K562 (cell line): ENCODE measurements around the gene RAD51AP1. TPM values are rescaled to one million over a fixed set of nuclear protein-coding genes. Genes with fewer than 3 reads are reported as not detected.

Source experiments
- ATAC-seq: fragments of 200-7000 bp; cut with Tn5 transposase; 3 replicates; pipeline ENCODE4 v1.9.1; 2020; ENCODE audit warnings: moderate library complexity
- BruUV-seq: library from RNA; stranded (reverse); fragments of 400-500 nt; replicated peaks from 2 replicates; lab custom pipeline; 2021; lab: Mats Ljungman, UMichigan
- CTCF ChIA-PET: fragments of 300-600 bp; formaldehyde crosslinking; extraction: SDS; loops from one replicate; lab custom pipeline; 2021; ENCODE audit warnings: low intra/inter-chr PET ratio; lab: Yijun Ruan, JAX
- POLR2A ChIA-PET: fragments of 300-600, 350-650 bp; sonication (Branson Sonifier 250); formaldehyde crosslinking; extraction: SDS; loops from one replicate; lab custom pipeline; 2021; ENCODE audit warnings: antibody characterized with exemption, inconsistent platforms; lab: Yijun Ruan, JAX
- DNase-seq, 4 experiments: peaks; one replicate each; pipeline versions ENCODE4 v3.0.0 to v3.0.0-alpha.2; 2011 to 2018; ENCODE audit warnings: low spot score in 3 of 4, mixed read lengths in 3 of 4; ENCODE audit errors: extremely low read depth in 1 of 4
- FAIRE-seq: peaks from 2 replicates; lab custom pipeline; 2011; peaks lifted over from hg19 to GRCh38; lab: Jason Lieb, UNC
- H2AFZ ChIP-seq: 2 replicates; pipeline ENCODE4 v1.6.0; 2011; ENCODE audit warnings: low read depth, low read length, control low read depth, inconsistent platforms
- H3K27ac ChIP-seq: fragments of 200-600 bp; 3 replicates; pipeline ENCODE4 v1.8.0; 2011; ENCODE audit warnings: low read depth, mild to moderate bottlenecking, control low read depth, inconsistent platforms, low read length, moderate library complexity, mixed read lengths; ENCODE audit errors: extremely low read depth
- H3K27me3 ChIP-seq, 2 experiments: fragments of 300-600 bp in 1 of 2; 2 replicates in 1 of 2; 3 replicates in 1 of 2; pipeline versions ENCODE4 v1.6.0 to v1.8.0; 2011; ENCODE audit warnings: inconsistent platforms in 2 of 2, low read length in 2 of 2, mild to moderate bottlenecking in 1 of 2, mixed read lengths in 1 of 2, moderate library complexity in 1 of 2; ENCODE audit not compliant: control insufficient read depth in 2 of 2, insufficient read depth in 2 of 2
- H3K36me3 ChIP-seq: fragments of 300-600 bp; 3 replicates; pipeline ENCODE4 v1.8.0; 2011; ENCODE audit warnings: mild to moderate bottlenecking, low read length, inconsistent platforms; ENCODE audit not compliant: control insufficient read depth, insufficient read depth
- H3K4me1 ChIP-seq, 2 experiments: fragments of 200-600 bp in 1 of 2; replicated peaks in 1 of 2; 2 replicates in 1 of 2; 3 replicates in 1 of 2; pipeline versions ENCODE4 v1.5.1 to v1.8.0; 2011; ENCODE audit warnings: inconsistent platforms in 2 of 2, low read length in 2 of 2, mild to moderate bottlenecking in 1 of 2, mixed read lengths in 1 of 2, moderate library complexity in 1 of 2; ENCODE audit not compliant: control insufficient read depth in 2 of 2, insufficient read depth in 2 of 2
- H3K4me2 ChIP-seq: 2 replicates; pipeline ENCODE4 v1.6.1; 2011; ENCODE audit warnings: low read length, control low read depth, inconsistent platforms, mixed read lengths; ENCODE audit not compliant: insufficient read depth
- H3K4me3 ChIP-seq: fragments of 200-600 bp; sonication (generic), shearing (Covaris generic); 2 replicates; pipeline ENCODE4 v1.5.1; 2016; ENCODE audit warnings: control low read depth, inconsistent platforms
- H3K79me2 ChIP-seq: fragments of 200-600 bp; 3 replicates; pipeline ENCODE4 v1.8.0; 2011; ENCODE audit warnings: low read length, inconsistent platforms; ENCODE audit not compliant: control insufficient read depth, insufficient read depth
- H3K9ac ChIP-seq, 2 experiments: 2 replicates each; pipeline versions ENCODE4 v1.6.0 to v1.6.1; 2011; ENCODE audit warnings: low read depth in 2 of 2, low read length in 2 of 2, control low read depth in 1 of 2, inconsistent platforms in 1 of 2, mild to moderate bottlenecking in 1 of 2, mixed read lengths in 1 of 2; ENCODE audit not compliant: insufficient read depth in 1 of 2
- H3K9me1 ChIP-seq: one replicate; pipeline ENCODE4 v1.6.0; 2011; ENCODE audit warnings: inconsistent platforms, mild to moderate bottlenecking, low read length, moderate library complexity; ENCODE audit not compliant: control insufficient read depth, insufficient read depth
- H3K9me3 ChIP-seq: replicated peaks from 2 replicates; pipeline ENCODE4 v1.5.1; 2011; ENCODE audit warnings: low read depth, low read length, inconsistent platforms; ENCODE audit not compliant: control insufficient read depth, insufficient read depth
- H4K20me1 ChIP-seq: replicated peaks from 2 replicates; pipeline ENCODE4 v1.6.1; 2011; ENCODE audit warnings: low read length, inconsistent platforms, mixed read lengths; ENCODE audit not compliant: control insufficient read depth, insufficient read depth
- CTCFL ChIP-seq: IDR thresholded peaks from 2 replicates; pipeline ENCODE4 v1.6.1; 2011; ENCODE audit warnings: borderline replicate concordance, low read depth, mild to moderate bottlenecking, moderate library complexity, low read length; ENCODE audit not compliant: insufficient read depth, poor library complexity, severe bottlenecking
- FOS ChIP-seq: IDR thresholded peaks from 3 replicates; pipeline ENCODE4 v1.6.1; 2011; ENCODE audit not compliant: insufficient read length; ENCODE audit errors: extremely low read depth
- NR3C1 ChIP-seq: sonication (generic); formaldehyde crosslinking; IDR thresholded peaks from 2 replicates; pipeline ENCODE4 v1.8.1; 2022; ENCODE audit warnings: missing genetic modification reagents
- POLR3G ChIP-seq: IDR thresholded peaks from 2 replicates; pipeline ENCODE4 v1.6.1; 2011; ENCODE audit not compliant: insufficient read length, insufficient replicate concordance; ENCODE audit errors: extremely low read depth
- SAP30 ChIP-seq: fragments of 200-600 bp; sonication (generic); IDR thresholded peaks from 2 replicates; pipeline ENCODE4 v1.6.1; 2012; ENCODE audit warnings: borderline replicate concordance, low read depth, mild to moderate bottlenecking, moderate library complexity, low read length, control low read depth, inconsistent platforms; ENCODE audit not compliant: insufficient read depth, poor library complexity, severe bottlenecking
- ZNF253 ChIP-seq: fragments of 250-450 bp; sonication (Bioruptor Pico); conservative IDR thresholded peaks from 2 replicates; pipeline ENCODE4 v1.6.1; 2021; ENCODE audit warnings: mild to moderate bottlenecking
- ZNF76 ChIP-seq: fragments of 250-450 bp; sonication (Bioruptor Pico); IDR thresholded peaks from 2 replicates; pipeline ENCODE4 v1.4.0; 2020; ENCODE audit warnings: mild to moderate bottlenecking, moderate library complexity, borderline replicate concordance
- WGBS: fragments of 100-300 bp; shearing (Covaris generic); methylation state at CpG from one replicate; pipeline ENCODE4 v1.1.6; 2016; ENCODE audit warnings: low coverage, mixed read lengths; ENCODE audit not compliant: insufficient coverage; ENCODE audit errors: missing lambda C conversion rate; 5-methylcytosine and 5-hydroxymethylcytosine counted together
- in situ Hi-C: fragments of 300-500 bp; cut with MboI; formaldehyde crosslinking; loops from 4 replicates; pipeline ENCODE4 v1.15.0; 2018; ENCODE audit warnings: inconsistent platforms, mixed read lengths
- intact Hi-C: fragments of 100-400 bp; cut with micrococcal nuclease; formaldehyde crosslinking; loops from 2 replicates; pipeline ENCODE4 v1.14.2; 2022
- polyA plus RNA-seq, 8 experiments: library from polyadenylated mRNA; depleted of rRNA in 4 of 8; stranded (reverse) in 5 of 8; unstranded in 3 of 8; fragments of >200 nt; fragmentation: Nextera tagmentation in 2 of 8; fragmentation: Illumina TruSeq in 1 of 8; extraction: Ambion mirVana in 2 of 8; extraction: Trizol in 1 of 8; gene quantifications; 2 replicates each; pipeline versions ENCODE4 v1.2.1 to v1.2.3, GENCODE V29; 2011 to 2014; ENCODE audit warnings: inconsistent platforms in 1 of 8, missing spikeins in 1 of 8
- total RNA-seq, 7 experiments: library from RNA; depleted of rRNA in 6 of 7; stranded (reverse); fragments of >200 nt in 6 of 7; fragmentation: Illumina TruSeq in 2 of 7; extraction: Trizol in 2 of 7; gene quantifications; 2 replicates each; pipeline versions ENCODE4 v1.2.1 to v1.2.3, GENCODE V29; 2011 to 2021; ENCODE audit warnings: low replicate concordance in 1 of 7
- TF ChIP-seq, protein P1 (sequence below): fragments of 200-400 bp; formaldehyde crosslinking; IDR thresholded peaks from 2 replicates; pipeline ENCODE4 v1.6.1; 2017; ENCODE audit warnings: mild to moderate bottlenecking, low read depth, low read length, moderate library complexity
- TF ChIP-seq, protein P2 (sequence below): sonication (generic); formaldehyde crosslinking; IDR thresholded peaks from 2 replicates; pipeline ENCODE4 v1.8.0; 2022; ENCODE audit warnings: mild to moderate bottlenecking, missing genetic modification reagents, borderline replicate concordance
- TF ChIP-seq, protein P3 (sequence below): fragments of 250-450 bp; sonication (Bioruptor Pico); IDR thresholded peaks from 2 replicates; pipeline ENCODE4 v1.8.0; 2022; ENCODE audit warnings: moderate library complexity, mild to moderate bottlenecking, inconsistent platforms
- TF ChIP-seq, protein P4 (sequence below): fragments of 450-650 bp; formaldehyde crosslinking; IDR thresholded peaks from 2 replicates; pipeline ENCODE4 v1.4.0; 2022; ENCODE audit warnings: mild to moderate bottlenecking, moderate library complexity

The RAD51AP1 gene
- total and polyA plus RNA-seq, 9 of the 15 experiments (the other 6 are each of a cell fraction or from before 2014, with no cell fraction given), result 43.8 to 111 (median 89.1) TPM

- H3K4me3 ChIP-seq, result no peak overlapping the region
- CTCF ChIA-PET, result no interaction called here
- in situ Hi-C loops (no loop called here), intact Hi-C loops (no loop called here)
- no peak overlapping the region for H2AFZ ChIP-seq
- WGBS, result 69% methylated on average over 1 of the region's 1 CpG
- no peak overlapping the region for H3K9ac ChIP-seq
- ATAC-seq, result no peak
- no peak for FAIRE-seq
- POLR2A ChIA-PET, result no interaction called here
- H3K27ac ChIP-seq, result no peak overlapping the region
- no peaks in the 10 kb centered on the region for H3K9me1 ChIP-seq
- H3K36me3 ChIP-seq, result peaks cover 6% of the 10 kb centered on the region; the same call in 1 of the 3 replicates
- H3K4me1 ChIP-seq, result peaks cover 0 to 4% of the 10 kb centered on the region in 2 experiments; a peak in 2 of 5 replicates
- no TSS peak for BruUV-seq
- no peaks in the 10 kb centered on the region for H3K9me3 ChIP-seq
- DNase-seq, result no peak
- H4K20me1 ChIP-seq, result no peaks in the 10 kb centered on the region
- H3K79me2 ChIP-seq, result no peaks in the 10 kb centered on the region
- no peaks in the 10 kb centered on the region for H3K27me3 ChIP-seq
- H3K4me2 ChIP-seq, result no peak overlapping the region
- TF ChIP-seq, protein P1, sequence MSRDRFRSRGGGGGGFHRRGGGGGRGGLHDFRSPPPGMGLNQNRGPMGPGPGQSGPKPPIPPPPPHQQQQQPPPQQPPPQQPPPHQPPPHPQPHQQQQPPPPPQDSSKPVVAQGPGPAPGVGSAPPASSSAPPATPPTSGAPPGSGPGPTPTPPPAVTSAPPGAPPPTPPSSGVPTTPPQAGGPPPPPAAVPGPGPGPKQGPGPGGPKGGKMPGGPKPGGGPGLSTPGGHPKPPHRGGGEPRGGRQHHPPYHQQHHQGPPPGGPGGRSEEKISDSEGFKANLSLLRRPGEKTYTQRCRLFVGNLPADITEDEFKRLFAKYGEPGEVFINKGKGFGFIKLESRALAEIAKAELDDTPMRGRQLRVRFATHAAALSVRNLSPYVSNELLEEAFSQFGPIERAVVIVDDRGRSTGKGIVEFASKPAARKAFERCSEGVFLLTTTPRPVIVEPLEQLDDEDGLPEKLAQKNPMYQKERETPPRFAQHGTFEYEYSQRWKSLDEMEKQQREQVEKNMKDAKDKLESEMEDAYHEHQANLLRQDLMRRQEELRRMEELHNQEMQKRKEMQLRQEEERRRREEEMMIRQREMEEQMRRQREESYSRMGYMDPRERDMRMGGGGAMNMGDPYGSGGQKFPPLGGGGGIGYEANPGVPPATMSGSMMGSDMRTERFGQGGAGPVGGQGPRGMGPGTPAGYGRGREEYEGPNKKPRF, result no peak
- TF ChIP-seq POLR3G (no peak), ZNF76 (no peak), SAP30 (no peak), ZNF253 (no peak), CTCFL (no peak), FOS (no peak), NR3C1 (CRISPR knock-in tag) (no peak)
- TF ChIP-seq, protein P2, sequence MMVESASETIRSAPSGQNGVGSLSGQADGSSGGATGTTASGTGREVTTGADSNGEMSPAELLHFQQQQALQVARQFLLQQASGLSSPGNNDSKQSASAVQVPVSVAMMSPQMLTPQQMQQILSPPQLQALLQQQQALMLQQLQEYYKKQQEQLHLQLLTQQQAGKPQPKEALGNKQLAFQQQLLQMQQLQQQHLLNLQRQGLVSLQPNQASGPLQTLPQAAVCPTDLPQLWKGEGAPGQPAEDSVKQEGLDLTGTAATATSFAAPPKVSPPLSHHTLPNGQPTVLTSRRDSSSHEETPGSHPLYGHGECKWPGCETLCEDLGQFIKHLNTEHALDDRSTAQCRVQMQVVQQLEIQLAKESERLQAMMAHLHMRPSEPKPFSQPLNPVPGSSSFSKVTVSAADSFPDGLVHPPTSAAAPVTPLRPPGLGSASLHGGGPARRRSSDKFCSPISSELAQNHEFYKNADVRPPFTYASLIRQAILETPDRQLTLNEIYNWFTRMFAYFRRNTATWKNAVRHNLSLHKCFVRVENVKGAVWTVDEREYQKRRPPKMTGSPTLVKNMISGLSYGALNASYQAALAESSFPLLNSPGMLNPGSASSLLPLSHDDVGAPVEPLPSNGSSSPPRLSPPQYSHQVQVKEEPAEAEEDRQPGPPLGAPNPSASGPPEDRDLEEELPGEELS (CRISPR knock-in tag), result no peak
- TF ChIP-seq, protein P3, sequence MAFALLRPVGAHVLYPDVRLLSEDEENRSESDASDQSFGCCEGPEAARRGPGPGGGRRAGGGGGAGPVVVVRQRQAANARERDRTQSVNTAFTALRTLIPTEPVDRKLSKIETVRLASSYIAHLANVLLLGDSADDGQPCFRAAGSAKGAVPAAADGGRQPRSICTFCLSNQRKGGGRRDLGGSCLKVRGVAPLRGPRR, result no peak
- TF ChIP-seq, protein P4, sequence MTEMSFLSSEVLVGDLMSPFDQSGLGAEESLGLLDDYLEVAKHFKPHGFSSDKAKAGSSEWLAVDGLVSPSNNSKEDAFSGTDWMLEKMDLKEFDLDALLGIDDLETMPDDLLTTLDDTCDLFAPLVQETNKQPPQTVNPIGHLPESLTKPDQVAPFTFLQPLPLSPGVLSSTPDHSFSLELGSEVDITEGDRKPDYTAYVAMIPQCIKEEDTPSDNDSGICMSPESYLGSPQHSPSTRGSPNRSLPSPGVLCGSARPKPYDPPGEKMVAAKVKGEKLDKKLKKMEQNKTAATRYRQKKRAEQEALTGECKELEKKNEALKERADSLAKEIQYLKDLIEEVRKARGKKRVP, result no peak
These were observed 33.2 kb upstream of the RAD51AP1 start for GRCh38 chr12:4505376-4505986.
